ENCODE results near the gene LSM4.
A peak's percentile ranks its signal among the peaks of the same experiment; 100 is the strongest.
"Not testable (repeated sequence)": the region's sequence is repeated elsewhere in the genome, so short reads cannot be mapped to it uniquely, and the experiment has no call there.

LSM4 gene

GRCh38 chr19:18322759-18323460 is at the start of gene LSM4:
Gene LSM4 (minus strand): TSS chr19:18323076. CDS start chr19:18323020, 56 bp downstream.
- DNase-seq (ENCODE audit: extremely low spot score, insufficient read length, low read depth), result peak; percentile 94
- FAIRE-seq, result peak; percentile 98

DNA sequence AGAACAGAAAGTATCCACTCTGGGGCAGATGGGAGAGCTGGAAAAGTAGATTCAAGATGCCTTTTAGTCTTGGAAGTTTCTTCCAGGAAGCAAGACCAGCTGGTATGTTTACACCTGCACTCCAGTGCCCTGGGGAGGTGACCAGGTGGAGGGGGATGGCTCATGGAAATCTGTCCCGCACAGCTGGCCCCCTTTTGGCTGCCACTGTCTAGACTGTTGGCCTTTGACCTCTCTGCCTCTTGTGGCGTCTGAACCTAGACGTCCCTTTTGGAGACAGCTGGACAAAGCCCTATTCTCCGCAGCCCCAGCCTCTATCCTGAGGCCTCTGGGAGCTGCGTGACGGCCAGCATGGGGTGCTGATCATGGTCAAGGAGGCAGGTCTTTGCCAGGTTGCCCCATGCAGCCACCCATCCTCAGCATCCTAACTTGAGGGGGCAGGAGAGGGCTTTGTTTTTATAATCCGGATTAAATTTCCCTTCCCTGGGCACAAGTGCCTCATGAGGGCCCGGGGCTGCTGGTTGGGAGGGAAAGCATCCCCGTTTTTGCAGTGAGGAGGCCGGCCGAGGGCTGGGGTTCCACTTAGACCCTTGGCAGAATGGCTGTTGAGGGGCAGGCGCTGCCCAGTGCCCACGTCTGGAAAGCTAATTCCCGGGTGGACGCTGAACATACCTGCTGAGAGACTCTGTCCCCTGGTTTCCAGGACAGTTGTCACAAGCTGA is 45.8 kb upstream of the LSM4 start:
- FAIRE-seq (no peak), DNase-seq (ENCODE audit: extremely low spot score, insufficient read length, low read depth) (no peak)

DNA sequence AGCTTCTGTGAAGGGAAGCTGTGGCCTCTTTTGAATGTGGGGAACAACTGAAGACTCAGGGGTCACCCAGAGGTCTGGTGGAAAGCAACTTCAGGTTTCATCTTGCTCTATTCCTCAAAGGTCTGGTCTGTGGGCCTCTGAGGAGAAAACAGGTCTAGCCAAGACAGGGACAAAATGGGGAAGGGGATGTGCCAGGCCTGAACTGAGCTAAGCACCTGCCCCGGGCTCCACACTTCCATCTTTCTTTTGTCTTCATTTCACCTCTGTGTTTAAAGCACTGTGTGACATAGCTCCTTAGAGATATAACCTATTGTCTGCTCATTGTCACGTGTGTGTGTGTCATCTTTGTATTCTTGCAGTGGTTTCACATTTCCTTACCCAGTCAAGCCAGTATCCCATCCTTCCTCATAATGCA is 43.2 kb upstream of the LSM4 start:
- FAIRE-seq, result no peak
- DNase-seq (ENCODE audit: extremely low spot score, insufficient read length, low read depth), result no peak

GRCh38 chr19:18364826-18365528 is 42.1 kb upstream of the LSM4 start:
- DNase-seq (ENCODE audit: extremely low spot score, insufficient read length, low read depth), result no peak
- no peak for FAIRE-seq

- not testable (repeated sequence) for FAIRE-seq; DNase-seq (ENCODE audit: extremely low spot score, insufficient read length, low read depth)
Measured at GRCh38 chr19:18364277-18364825, 41.5 kb upstream of the LSM4 start.

GRCh38 chr19:18363787-18364186 is 40.9 kb upstream of the LSM4 start:
- FAIRE-seq (no peak), DNase-seq (ENCODE audit: extremely low spot score, insufficient read length, low read depth) (no peak)

DNA sequence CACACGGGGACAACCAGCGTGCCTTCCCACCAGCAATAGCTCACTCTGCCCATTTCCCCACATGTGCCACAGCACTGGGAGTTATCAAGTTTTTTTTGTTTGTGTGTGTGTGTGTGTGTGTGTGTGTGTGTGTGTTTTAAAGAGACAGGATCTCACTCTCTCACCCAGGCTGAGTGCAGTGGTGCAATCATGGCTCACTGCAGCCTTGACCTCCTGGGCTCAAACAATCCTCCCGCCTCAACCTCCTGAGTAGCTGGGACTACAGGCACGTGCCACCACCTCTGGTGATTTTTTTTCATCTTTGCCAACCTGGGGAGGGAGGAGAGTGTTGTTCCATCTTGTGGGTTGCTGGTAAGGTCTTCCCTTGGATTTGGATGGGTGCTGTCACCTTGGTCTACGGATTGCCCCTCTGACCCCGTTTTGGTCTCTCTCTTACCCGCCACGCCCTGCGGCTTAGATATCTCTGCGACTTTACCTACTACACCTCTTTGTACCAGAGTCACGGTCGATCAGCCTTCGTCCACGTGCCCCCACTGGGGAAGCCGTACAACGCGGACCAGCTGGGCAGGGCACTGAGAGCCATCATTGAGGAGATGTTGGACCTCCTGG is 40.2 kb upstream of the LSM4 start:
- FAIRE-seq, result no peak
- no peak for DNase-seq (ENCODE audit: extremely low spot score, insufficient read length, low read depth)

GRCh38 chr19:18361646-18362045 is 38.8 kb upstream of the LSM4 start:
- FAIRE-seq (no peak), DNase-seq (ENCODE audit: extremely low spot score, insufficient read length, low read depth) (no peak)

DNA sequence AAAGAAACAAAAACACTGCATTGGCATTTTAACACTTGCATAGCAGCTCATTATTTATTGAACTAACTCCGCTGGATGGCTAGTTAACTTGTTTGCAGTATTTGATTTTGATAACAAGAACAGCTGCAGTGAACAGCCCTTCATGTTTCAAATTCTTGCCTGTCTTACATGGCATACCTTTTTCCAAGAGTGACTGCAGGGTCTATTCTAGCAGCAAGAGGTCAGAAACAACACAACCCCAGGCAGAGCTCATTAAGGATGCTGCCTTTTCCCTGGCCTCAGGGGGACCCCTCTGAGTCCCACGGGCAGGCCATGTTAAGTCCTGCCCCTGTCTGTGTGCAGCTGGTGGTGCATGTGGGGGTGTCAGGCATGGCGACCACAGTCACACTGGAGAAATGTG is 34.2 kb upstream of the LSM4 start:
- FAIRE-seq (no peak), DNase-seq (ENCODE audit: extremely low spot score, insufficient read length, low read depth) (no peak)

GRCh38 chr19:18354743-18355142 is 31.9 kb upstream of the LSM4 start:
- DNase-seq (ENCODE audit: extremely low spot score, insufficient read length, low read depth); FAIRE-seq: not testable (repeated sequence)

DNA sequence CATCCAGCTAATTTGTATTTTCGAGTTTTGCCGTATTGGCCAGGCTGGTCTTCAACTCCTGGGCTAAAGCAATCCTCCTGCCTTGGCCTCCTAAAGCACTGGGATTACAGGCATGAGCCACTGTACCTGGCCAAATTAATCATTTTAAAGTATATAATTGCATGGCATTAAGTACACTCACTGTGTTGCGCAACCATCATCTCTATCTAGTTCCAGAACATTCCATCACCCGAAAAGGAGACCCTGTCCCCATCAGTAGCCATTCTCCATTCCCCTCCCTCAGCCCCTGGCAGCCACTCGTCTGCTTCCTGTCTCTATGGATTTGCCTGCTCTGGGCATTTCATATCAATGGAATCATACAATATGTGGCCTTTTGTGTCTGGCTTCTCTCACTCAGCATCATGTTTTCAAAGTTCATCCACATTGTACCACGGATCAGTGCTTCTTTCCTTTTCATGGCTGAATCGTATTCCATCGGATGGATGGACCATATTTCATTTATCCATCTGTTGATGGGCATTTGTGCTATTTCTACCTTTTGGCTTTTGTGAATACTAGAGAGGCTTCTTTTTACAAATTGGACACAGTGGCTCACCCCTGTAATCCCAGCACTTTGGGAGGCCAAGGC is 30.6 kb upstream of the LSM4 start:
- FAIRE-seq (no peak), DNase-seq (ENCODE audit: extremely low spot score, insufficient read length, low read depth) (no peak)

DNA sequence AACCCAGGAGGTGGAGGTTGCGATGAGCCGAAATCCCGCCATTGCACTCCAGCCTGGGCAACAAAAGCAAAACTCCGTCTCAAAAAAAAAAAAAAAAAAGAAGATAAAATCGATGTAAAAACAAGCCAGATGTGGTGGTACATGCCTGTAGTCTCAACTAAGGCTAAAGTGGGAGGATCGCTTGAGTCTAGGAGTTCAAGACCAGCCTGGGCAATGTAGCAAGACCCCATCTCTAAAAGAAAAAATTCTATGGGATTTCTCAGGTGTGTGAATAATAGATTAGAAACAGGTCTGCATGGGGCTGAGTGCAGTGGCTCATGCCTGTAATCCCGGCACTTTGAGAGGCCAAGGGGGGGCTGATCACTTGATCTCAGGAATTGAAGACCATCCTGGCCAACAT is 28.7 kb upstream of the LSM4 start:
- DNase-seq (ENCODE audit: extremely low spot score, insufficient read length, low read depth) (no peak), FAIRE-seq (no peak)

DNA sequence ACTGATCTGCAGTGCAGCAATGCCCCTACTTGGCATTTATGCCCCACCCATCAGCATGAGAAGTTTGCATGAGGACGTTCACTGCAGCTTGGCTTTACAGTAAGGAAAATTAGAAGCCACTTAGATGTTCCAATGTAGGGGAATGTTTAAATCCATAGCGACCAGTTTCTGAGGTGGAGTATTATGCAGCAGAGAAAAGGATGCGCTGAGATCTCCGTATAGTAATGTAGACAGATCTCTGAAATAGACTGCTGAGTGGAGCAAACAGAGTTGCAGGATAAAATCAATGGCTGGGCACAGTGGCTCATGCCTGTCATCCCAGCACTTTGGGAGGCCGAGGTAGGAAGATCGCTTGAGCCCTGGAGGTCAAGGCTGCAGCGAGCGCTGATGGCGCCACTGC is 27.6 kb upstream of the LSM4 start:
- FAIRE-seq (no peak), DNase-seq (ENCODE audit: extremely low spot score, insufficient read length, low read depth) (no peak)

- DNase-seq (ENCODE audit: extremely low spot score, insufficient read length, low read depth), result no peak
- peak; percentile 59 for FAIRE-seq
Measured at GRCh38 chr19:18349524-18350128, 26.8 kb upstream of the LSM4 start.

- not testable (repeated sequence) for DNase-seq (ENCODE audit: extremely low spot score, insufficient read length, low read depth); FAIRE-seq
Measured at GRCh38 chr19:18348818-18349339, 26.0 kb upstream of the LSM4 start.

DNA sequence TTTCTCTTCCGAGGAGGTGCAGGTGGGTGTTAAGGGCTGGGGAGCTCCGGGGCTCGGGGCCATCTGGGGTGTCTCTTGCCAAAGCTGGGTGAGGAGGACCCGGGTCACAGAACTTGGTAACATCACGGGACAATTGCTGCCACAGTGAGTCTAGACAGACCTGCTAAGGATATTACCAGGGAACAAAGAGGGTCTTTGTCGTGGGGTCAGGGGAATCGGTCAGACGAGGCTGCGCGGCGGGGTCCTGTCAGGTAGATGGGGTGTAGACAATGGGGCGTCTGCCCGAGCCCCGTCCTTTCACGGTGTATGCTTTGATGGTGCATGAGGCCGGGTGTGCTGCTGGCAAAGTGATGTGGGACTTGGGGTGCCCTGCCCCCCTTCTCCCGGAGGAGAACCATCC is 25.3 kb upstream of the LSM4 start:
- DNase-seq (ENCODE audit: extremely low spot score, insufficient read length, low read depth), result no peak
- no peak for FAIRE-seq

DNA sequence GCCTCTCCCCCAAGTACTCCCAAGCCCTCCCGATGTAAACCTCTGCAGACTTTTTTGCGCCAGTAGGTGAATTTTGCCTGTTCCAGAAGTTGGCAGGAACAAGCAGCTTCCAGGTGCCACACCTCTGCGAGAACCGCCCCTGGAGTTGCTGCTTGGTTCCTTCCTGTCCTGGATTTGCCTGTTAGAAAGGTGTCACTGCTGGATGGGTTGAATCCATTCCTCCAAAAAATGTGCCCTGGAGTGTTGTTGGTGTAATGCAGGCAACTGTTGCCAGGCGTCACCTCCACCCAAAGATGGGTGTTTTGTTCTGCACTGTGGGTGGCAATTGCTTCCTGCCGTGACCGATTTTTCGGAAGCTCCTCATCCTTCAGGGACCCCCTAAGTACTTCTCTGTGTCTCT is 23.2 kb upstream of the LSM4 start:
- FAIRE-seq (no peak), DNase-seq (ENCODE audit: extremely low spot score, insufficient read length, low read depth) (no peak)

DNA sequence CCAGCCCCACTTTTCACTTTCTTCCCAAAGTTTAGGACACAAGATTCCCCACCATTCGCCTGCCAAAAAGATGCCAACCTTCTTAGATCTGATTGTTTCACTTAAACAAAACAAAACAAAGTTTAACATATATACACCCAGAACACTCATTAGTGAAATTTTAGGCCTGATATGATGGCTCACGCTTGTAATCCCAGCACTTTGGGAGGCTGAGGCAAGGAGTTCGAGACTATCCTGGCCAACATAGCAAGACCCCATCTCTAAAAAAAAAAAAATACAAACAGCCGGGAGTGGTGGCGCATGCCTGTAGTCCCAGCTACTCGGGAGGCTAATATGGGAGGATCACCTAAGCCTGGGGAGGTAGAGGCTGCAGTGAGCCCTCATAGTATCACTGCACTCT is 22.4 kb upstream of the LSM4 start:
- no peak for DNase-seq (ENCODE audit: extremely low spot score, insufficient read length, low read depth)
- no peak for FAIRE-seq

DNA sequence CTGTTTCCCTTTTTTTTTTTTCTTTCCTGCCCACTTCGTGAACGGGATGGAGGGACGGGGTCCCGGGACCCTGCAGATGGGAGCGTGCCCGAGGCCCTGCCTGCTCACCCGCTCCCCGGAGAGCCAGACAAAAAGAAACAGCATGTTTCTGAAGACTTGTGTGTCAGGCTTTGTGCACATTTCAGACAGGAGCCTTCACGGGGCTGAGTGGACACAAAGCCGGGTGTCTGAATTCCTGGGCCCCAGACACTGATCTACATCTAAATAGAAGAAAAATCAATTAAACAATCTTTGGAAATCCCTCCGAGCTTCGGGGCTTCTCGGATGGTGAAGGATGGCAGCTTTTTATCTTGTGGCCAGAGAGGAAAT is 21.7 kb upstream of the LSM4 start:
- FAIRE-seq (no peak), DNase-seq (ENCODE audit: extremely low spot score, insufficient read length, low read depth) (no peak)

Data from GM18507 (cell line).